Pulmonary artery endothelial cell (primary cell): ENCODE data around the gene CTSW. TPM values are rescaled to one million over a fixed set of nuclear protein-coding genes. Genes with fewer than 3 reads are reported as not detected.

ENCODE experiments used
- DNase-seq: peaks from one replicate; pipeline ENCODE4 v3.0.0-alpha.2; 2011; ENCODE audit warnings: low read depth, low spot score
- total RNA-seq: library from RNA; depleted of rRNA; stranded (reverse); fragments of >200 nt; gene quantifications from 2 replicates; pipeline ENCODE4 v1.2.3, GENCODE V29; 2014

CTSW gene
- total RNA-seq, 1 donor from 2014 or later, result not detected

DNA sequence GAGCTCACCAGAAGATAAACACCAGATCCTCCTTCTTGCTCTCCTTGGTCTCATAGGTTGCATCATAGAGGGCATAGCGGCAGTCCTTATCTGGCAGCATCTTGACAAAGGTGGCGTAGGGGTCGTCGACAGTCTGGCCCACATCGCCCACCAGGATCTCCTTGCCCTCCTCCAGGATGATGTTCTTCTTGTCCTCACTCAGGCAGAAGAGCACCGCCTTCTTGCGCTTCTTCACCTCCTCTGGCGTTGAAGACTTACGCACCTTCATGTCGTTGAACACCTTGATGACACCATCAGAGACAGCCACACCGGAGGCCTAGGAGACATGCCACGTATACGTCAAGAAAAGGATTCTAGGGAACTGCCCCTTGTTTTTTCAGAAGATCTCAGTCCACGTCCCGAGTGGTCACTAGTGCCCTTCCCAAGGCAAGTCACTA is 23.7 kb upstream of the CTSW start:
- no peak for DNase-seq

DNA sequence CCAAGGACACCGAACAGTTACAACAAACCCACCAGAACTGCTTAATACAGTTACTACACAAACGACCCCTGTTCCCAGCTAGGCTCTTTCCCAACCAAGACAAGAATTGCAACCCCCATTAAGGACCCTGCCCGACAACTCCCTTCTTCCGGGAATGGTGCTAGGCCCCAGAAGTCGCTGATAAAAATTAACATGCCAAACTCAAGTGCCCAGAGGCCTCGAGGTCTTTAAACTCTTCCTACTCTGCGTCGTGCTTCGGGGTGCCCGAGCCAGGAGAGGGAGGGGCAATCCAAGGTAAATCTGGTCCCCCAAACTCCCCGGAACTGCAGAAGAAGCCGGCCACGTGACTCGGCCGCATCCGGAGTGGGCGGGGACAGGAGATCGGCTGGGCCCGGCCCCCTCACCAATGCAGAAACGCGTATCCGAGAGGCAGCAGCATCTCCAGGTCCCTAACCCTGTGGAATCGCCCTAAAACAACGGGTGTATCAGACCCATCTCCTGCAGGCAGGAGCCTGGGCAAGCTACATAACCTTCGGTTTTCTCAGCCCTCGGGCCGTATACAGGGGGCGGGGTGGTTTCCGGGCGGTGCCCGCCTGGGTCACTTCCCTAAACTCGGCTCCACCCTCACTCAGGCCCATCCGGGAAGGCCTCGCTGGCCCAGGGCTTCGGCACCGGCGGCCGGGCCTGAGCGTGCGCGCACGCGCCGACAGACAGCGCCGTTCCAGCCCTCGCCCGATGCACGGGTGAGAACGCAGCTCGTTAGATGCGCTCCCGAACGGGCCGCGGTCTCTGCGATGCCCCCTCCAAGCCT is 22.7 kb upstream of the CTSW start:
- DNase-seq, result no peak

- no peak for DNase-seq
Measured at GRCh38 chr11:65857500-65857852, 22.2 kb upstream of the CTSW start.

DNA sequence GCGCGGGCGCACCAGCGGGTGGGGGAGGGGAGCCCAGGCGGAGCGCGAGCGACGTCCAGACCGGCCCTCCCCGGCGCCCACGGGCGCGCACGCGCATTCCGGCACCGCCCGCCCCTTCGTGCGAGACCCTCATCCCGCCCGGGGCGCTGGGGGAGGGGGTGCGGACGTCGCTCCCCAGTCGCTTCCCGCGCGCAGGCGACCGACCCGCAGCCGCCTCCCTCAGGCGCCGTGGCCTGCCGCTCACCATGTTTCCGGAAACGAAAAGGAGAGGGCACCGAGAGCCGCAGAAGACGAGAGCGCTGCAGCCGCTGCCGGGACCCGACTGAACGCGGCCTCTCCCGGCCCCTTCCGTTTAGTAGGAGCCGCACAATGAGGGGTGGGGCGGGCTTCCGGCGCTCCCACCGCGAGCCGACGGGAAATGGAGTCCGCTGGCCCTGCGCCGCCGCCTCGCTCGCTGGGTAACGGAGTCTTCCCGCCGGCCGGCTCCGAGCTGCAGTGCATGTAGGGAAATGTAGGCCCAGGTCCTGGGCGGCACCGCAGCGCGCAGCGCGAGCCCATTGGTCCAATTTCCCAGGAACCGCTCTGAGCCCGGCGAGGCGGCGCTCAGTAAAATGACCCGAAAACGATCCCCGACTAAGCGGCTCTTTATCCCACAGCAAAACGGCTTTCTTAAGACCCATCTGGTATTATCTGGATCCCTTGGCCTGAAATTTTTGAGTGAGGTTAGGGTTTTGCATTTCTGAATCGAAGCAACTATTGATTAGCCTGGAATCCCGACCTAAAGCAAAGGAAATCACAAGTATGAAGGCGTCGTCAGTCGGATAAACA is 21.6 kb upstream of the CTSW start, which contains the start of gene CFL1:
TSS of gene CFL1 (minus strand) at position 328 of the 828 bp plus-strand sequence. CDS start at position 247, 81 bp downstream.
- DNase-seq, result peak; percentile 89

DNA sequence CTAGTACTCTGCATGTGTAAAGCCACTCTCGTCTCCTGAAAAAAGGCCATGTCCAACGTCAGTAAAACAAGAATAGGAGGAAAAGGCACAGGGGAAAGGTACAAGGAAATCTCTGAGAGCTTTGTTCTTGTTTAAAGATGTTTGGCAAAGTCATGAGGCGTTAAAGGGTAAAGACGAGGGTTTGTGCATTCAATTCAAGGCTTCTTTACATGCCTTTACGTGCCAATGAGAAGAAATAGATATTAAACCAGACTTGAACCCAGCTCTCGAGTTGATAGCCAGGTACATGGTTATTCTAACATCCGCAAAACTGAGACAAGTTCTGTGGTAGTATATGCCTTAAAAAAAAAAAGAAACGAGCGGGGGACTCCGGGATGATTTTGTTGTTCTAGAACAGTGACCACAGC is 21.0 kb upstream of the CTSW start:
- no peak for DNase-seq

DNA sequence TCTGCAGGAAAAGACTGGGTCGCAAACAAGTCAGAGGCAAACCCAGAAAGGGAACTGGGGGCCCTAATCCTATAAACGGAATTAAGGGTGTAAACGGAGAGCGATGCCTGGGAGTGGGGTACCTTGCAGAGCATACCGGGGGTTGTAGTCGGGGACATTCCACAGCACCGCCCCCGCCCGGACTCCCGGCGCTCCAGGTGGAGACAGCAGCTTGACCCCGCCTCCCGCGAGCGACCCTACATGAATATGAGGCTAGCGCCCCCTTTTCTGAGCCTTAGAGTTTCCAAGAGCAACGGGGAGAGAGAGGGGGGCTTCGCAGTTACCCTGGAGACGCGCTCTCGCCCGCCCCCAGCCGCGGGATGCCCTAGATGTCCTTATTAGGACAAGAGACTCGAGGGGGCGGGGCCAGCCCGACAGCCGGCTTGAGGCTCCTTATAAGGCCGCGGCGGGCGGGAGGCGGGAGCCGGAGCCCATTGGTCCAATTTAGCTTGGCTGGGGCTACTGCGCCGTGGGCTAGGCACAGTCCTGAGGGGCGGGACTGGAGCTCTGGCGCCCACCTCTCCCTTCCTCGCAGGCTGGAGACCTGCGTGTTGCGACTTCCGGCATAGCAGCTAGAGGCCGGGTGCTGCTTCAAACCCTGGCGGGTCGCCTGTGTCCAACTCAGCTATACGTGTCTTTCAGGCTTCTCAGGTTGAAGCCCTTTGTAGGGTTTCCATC is 20.4 kb upstream of the CTSW start:
- DNase-seq, result peak; percentile 95

- no peak for DNase-seq
Measured at GRCh38 chr11:65859812-65860277, 19.8 kb upstream of the CTSW start.

DNA sequence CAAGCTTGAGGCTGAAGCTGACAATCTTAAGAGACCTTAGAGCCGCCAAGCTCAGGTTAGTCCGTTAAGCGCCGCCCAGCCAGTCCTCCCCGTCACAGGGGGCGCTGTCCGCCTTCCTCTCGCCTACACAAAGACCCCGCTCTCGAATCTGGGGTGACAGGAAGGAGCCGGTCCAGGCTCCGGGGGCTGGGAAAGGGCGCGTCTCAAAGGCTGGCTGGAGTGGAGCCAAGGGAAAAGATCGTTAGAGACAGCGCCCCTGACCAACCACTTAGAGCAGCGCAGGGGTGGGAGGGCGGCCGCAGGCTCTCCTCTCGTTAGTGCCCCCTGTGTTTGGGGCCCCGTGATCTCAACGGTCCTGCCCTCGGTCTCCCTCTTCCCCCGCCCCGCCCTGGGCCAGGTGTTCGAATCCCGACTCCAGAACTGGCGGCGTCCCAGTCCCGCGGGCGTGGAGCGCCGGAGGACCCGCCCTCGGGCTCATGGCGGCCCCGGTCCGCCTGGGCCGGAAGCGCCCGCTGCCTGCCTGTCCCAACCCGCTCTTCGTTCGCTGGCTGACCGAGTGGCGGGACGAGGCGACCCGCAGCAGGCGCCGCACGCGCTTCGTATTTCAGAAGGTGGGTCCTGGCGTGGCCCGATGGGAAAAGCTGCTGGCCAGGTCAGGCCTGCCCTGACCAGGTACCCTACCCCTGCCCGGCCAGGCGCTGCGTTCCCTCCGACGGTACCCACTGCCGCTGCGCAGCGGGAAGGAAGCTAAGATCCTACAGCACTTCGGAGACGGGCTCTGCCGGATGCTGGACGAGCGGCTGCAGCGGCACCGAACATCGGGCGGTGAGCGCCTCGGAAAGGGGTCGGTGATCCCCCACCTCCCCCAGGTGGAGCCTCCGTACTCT is 19.1 kb upstream of the CTSW start, which contains the start of gene MUS81:
TSS of gene MUS81 (plus strand) at position 156 of the 887 bp plus-strand sequence. CDS start at position 477, 321 bp downstream.
- peak; percentile 94 for DNase-seq

DNA sequence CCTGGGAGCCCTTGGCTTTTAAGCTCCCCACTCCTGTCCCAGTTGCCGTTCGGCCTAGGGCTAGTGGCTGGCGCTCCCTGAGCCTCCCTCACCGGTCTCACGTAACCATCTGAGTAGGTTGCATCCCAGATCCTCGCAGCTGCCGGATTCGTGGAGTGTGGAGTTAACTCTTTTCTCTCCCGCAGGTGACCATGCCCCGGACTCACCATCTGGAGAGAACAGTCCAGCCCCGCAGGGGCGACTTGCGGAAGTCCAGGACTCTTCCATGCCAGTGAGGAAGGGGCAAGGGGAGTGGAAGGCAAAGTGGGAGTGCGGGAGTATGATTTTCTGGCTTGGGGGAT is 18.5 kb upstream of the CTSW start:
- no peak for DNase-seq

- no peak for DNase-seq
Measured at GRCh38 chr11:65861533-65862183, 18.0 kb upstream of the CTSW start.

DNA sequence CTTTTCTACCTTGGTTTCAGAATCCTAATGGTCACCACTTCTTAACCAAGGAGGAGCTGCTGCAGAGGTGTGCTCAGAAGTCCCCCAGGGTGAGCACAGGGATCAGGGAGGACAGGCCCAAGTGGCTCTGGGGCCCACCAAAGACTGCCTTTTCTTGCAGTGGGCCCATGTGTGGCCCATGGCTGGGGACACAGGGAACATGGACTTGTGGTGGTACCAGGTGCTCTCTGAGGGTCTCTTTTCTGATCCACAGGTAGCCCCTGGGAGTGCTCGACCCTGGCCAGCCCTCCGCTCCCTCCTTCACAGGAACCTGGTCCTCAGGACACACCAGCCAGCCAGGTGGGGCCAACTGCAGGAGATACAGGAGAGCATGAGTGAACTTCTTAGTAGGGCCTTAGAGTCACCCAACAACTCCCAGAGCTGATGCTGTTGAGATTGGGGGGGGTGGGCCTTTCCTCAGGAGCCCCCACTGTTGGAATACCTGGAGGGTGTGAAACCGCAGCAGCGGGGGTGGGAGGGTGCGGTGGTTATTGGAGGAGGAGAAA is 17.4 kb upstream of the CTSW start:
- no peak for DNase-seq

DNA sequence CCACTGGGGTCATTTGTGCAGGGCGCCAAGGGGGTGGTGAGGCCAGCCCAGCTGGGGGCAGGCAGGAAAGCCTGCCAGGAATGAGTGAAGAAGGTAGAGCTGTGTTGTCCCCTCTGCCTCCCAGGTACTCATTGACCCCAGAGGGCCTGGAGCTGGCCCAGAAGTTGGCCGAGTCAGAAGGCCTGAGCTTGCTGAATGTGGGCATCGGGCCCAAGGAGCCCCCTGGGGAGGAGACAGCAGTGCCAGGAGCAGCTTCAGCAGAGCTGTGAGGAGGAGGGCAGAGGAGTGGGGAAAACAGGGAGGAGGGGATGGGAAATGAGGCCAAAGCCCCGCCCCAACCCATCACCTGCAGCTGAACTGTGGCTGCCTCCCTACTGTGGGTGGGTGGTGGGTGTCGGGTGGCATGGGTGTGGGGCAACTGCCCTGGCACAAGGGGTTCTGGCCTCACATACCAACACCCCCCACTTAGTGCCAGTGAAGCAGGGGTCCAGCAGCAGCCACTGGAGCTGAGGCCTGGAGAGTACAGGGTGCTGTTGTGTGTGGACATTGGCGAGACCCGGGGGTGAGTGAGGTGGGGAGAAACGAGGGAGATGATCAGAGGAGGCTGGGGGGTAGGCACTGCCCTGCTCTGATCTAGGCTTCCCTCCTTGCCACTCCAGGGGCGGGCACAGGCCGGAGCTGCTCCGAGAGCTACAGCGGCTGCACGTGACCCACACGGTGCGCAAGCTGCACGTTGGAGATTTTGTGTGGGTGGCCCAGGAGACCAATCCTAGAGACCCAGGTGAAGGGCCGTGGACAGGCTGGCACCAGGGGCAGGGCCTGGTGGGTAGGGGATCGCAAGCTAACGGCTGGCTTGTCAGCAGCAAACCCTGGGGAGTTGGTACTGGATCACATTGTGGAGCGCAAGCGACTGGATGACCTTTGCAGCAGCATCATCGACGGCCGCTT is 16.4 kb upstream of the CTSW start:
- DNase-seq, result no peak

GRCh38 chr11:65863889-65864705 is 15.5 kb upstream of the CTSW start:
- no peak for DNase-seq

DNA sequence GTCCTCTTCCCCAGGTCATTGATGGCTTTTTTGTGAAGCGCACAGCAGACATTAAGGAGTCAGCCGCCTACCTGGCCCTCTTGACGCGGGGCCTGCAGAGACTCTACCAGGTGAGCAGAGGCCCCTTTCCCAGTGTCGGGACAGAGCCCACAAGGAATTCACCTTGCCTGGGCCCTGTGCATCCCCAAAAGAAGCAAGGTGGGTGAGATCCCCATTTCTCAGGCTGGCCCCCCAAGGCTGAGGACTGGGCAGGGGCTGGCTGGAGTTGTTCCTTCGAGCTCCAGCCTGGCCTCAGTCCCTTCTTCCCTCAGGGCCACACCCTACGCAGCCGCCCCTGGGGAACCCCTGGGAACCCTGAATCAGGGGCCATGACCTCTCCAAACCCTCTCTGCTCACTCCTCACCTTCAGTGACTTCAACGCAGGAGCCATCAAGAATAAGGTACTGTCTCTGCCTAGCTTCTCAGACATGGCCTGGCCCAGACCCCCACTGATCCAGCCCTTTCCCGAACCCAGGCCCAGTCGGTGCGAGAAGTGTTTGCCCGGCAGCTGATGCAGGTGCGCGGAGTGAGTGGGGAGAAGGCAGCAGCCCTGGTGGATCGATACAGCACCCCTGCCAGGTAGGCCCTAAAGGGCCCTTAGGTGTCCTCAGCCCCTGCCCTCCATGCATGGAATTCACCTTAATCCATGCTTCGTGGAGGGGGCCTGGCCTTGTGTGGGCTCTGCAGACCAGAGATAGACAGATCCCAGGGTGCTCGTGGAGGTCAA is 14.7 kb upstream of the CTSW start:
- DNase-seq, result no peak

DNA sequence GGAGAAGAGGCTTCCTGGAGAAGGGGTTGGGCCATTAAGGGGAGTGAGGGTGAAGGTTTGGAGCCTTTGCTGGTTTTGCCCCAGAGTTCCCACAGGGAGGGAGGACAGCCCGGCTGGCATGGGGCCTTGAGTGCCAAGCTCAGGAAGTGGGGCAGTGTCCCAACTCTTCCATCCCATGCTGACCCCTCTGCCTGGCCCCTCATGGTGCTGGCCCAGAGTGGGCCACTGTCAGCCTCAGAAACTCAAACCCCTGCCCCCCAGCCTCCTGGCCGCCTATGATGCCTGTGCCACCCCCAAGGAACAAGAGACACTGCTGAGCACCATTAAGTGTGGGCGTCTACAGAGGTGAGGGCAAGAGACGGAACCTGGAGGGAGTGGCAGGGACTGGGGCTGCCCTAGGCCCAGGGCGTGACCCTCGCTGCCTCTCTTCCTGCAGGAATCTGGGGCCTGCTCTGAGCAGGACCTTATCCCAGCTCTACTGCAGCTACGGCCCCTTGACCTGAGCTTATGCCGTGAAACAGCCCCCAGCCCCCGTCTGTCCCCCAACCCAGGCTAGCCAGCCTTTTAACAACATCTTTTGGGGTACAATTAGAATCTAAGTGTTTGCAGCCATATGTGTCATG is 14.0 kb upstream of the CTSW start:
- no peak for DNase-seq

GRCh38 chr11:65866509-65867283 is 12.9 kb upstream of the CTSW start:
- DNase-seq, result no peak
